ENCODE results near the gene CDC42EP2. TPM values are rescaled to one million over a fixed set of nuclear protein-coding genes. Genes with fewer than 3 reads are reported as not detected.
A peak's percentile ranks its signal among the peaks of the same experiment; 100 is the strongest.

Gene CDC42EP2
- polyA plus RNA-seq, 1 of the 3 experiments (the other 2 are of a cell fraction), result 8.1 TPM

GRCh38 chr11:65366340-65366773 is 51.7 kb downstream of the CDC42EP2 start:
- Histone ChIP-seq H3K4me2 (no peak overlapping the region; the same call in 1 of the 2 replicates), H3K36me3 (replicated peaks in 1 of 2; ENCODE audit: control insufficient read depth in 1 of 2, insufficient read depth in 2 of 2, low read length in 1 of 2) (no peaks in the 10 kb centered on the region), H3K27ac (ENCODE audit: low read depth in 2 of 2, low read length in 1 of 2) (no peak overlapping the region), H4K20me1 (ENCODE audit: insufficient read depth) (no peaks in the 10 kb centered on the region), H2AFZ (ENCODE audit: low read depth) (peak overlapping the region; percentile 79), H3K9me3 (no peaks in the 10 kb centered on the region), H3K4me3 (ENCODE audit: low read depth in 2 of 2, low read length in 1 of 2) (no peak overlapping the region; a peak in 1 of 4 replicates), H3K9ac (no peak overlapping the region), H3K4me1 (ENCODE audit: control insufficient read depth in 1 of 2, insufficient read depth in 2 of 2, low read depth in 1 of 2, low read length in 1 of 2) (no peaks in the 10 kb centered on the region; a peak in 2 of 4 replicates), H3K79me2 (ENCODE audit: insufficient read depth) (peaks cover 11% of the 10 kb centered on the region), H3K9me2 (no peaks in the 10 kb centered on the region), H3F3A (replicated peaks; ENCODE audit: insufficient read depth) (peaks cover 13% of the 10 kb centered on the region), H3K27me3 (ENCODE audit: insufficient read depth) (no peaks in the 10 kb centered on the region)
- ChIA-PET CTCF (interaction anchor here (0.7 to 1.6 kb wide), 17 partner anchors 9 to 154 kb away, joined by 3 to 8 read pairs (median 5); partner anchors contain the start of genes FRMD8, MALAT1 and NEAT1), POLR2A (interaction anchor here (1.1 kb wide), 1 partner anchor 34 kb away, joined by 3 read pairs; no protein-coding TSS in a partner anchor)
- TF ChIP-seq CTCF (IDR thresholded peaks at IDR 0.05), result peak; percentile 81
- no peak for TF ChIP-seq EZH2phosphoT487 (IDR thresholded peaks at IDR 0.05; ENCODE audit: borderline replicate concordance, low read depth)
- no peak for TF ChIP-seq GATA2 (CRISPR knock-in tag; IDR thresholded peaks at IDR 0.05)
- TF ChIP-seq RAD21 (IDR thresholded peaks at IDR 0.05; ENCODE audit: low read length), result peak; percentile 89
- TF ChIP-seq SMC3 (IDR thresholded peaks at IDR 0.05; ENCODE audit: low read depth, low read length), result peak; percentile 84
- peak; percentile 89 for DNase-seq
- 7% methylated on average over 4 of the region's 4 CpGs for WGBS (ENCODE audit: low lambda C conversion rate)

- 89% methylated on average over 5 of the region's 6 CpGs for WGBS (ENCODE audit: low lambda C conversion rate)
- Histone ChIP-seq H3F3A (replicated peaks; ENCODE audit: insufficient read depth) (peaks cover 20% of the 10 kb centered on the region), H3K36me3 (replicated peaks in 1 of 2; ENCODE audit: control insufficient read depth in 1 of 2, insufficient read depth in 2 of 2, low read length in 1 of 2) (no peaks in the 10 kb centered on the region), H3K79me2 (ENCODE audit: insufficient read depth) (peaks cover 11% of the 10 kb centered on the region), H3K27ac (ENCODE audit: low read depth in 2 of 2, low read length in 1 of 2) (peak overlapping the region in 1 of 2 experiments; percentile 79; a peak in 2 of 4 replicates), H3K4me1 (ENCODE audit: control insufficient read depth in 1 of 2, insufficient read depth in 2 of 2, low read depth in 1 of 2, low read length in 1 of 2) (no peaks in the 10 kb centered on the region; a peak in 2 of 4 replicates), H2AFZ (ENCODE audit: low read depth) (no peak overlapping the region), H3K27me3 (ENCODE audit: insufficient read depth) (no peaks in the 10 kb centered on the region), H3K4me2 (no peak overlapping the region), H4K20me1 (ENCODE audit: insufficient read depth) (no peaks in the 10 kb centered on the region), H3K9me2 (no peaks in the 10 kb centered on the region), H3K9me3 (no peaks in the 10 kb centered on the region), H3K9ac (peak overlapping the region; percentile 31; the same call in 1 of the 2 replicates), H3K4me3 (ENCODE audit: low read depth in 2 of 2, low read length in 1 of 2) (no peak overlapping the region)
- DNase-seq, result no peak
- TF ChIP-seq TAF1 (IDR thresholded peaks at IDR 0.05; ENCODE audit: borderline replicate concordance, low read depth, low read length), result no peak
- TF ChIP-seq SIN3A (IDR thresholded peaks at IDR 0.05; ENCODE audit: borderline replicate concordance, low read depth, low read length), result no peak
- TF ChIP-seq MAX (IDR thresholded peaks at IDR 0.05; ENCODE audit: low read depth), result no peak
- TF ChIP-seq USF1 (IDR thresholded peaks at IDR 0.05; ENCODE audit: borderline replicate concordance, low read depth), result no peak
- TF ChIP-seq RAD21 (IDR thresholded peaks at IDR 0.05; ENCODE audit: low read length), result no peak
- TF ChIP-seq TCF12 (IDR thresholded peaks at IDR 0.05), result no peak
- TF ChIP-seq PBX3 (IDR thresholded peaks at IDR 0.05), result no peak
- TF ChIP-seq GABPA (IDR thresholded peaks at IDR 0.05; ENCODE audit: low read depth), result no peak
- TF ChIP-seq FOXM1 (IDR thresholded peaks at IDR 0.05; ENCODE audit: low read depth), result no peak
- TF ChIP-seq USF2 (IDR thresholded peaks at IDR 0.05; ENCODE audit: borderline replicate concordance, low read depth, low read length), result no peak
- no peak for TF ChIP-seq POLR2AphosphoS5 (IDR thresholded peaks at IDR 0.05; ENCODE audit: low read depth, low read length)
- ChIA-PET CTCF (interaction anchor here (1.1 to 4.5 kb wide), 6 partner anchors 9 to 151 kb away, joined by 3 to 22 read pairs (median 4); no protein-coding TSS in a partner anchor), POLR2A (interaction anchor here (0.5 to 1.3 kb wide), 3 partner anchors 53 to 544 kb away, joined by 4 to 6 read pairs (median 5); no protein-coding TSS in a partner anchor)
Measured at GRCh38 chr11:65370659-65371049, 56.0 kb downstream of the CDC42EP2 start.
